ENCODE results near the gene PRCC.

Gene PRCC

DNA sequence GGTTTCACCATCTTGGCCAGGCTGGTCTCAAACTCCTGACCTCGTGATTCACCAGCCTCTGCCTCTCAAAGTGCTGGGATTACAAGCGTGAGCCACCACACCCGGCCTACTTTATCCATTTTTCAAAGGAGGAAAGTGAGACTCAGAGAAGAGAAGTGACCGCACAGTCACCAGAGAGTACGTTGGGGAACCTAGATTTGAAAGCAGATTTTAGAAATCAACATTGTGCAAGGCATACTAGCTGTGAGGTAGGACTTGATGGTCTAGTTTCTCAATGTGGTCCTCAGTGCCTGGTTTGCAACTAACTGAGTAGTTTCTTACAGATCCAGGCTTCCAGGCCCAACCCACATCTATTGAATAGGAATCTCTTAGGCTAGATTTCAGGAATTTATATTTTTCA lies 1.7 kb upstream of the PRCC start:
- DNase-seq (no peak), ATAC-seq (no peak)
- no peak overlapping the region for H3K4me3 Mint-ChIP-seq
- no peak overlapping the region for H3K27ac Mint-ChIP-seq
- peaks cover 23% of the 10 kb centered on the region for H3K36me3 Mint-ChIP-seq (ENCODE audit: low read depth)
- H3K27me3 Mint-ChIP-seq: no peaks in the 10 kb centered on the region
- H3K9me3 Mint-ChIP-seq: no peaks in the 10 kb centered on the region
- H3K4me1 Mint-ChIP-seq: peaks cover 31% of the 10 kb centered on the region

DNA sequence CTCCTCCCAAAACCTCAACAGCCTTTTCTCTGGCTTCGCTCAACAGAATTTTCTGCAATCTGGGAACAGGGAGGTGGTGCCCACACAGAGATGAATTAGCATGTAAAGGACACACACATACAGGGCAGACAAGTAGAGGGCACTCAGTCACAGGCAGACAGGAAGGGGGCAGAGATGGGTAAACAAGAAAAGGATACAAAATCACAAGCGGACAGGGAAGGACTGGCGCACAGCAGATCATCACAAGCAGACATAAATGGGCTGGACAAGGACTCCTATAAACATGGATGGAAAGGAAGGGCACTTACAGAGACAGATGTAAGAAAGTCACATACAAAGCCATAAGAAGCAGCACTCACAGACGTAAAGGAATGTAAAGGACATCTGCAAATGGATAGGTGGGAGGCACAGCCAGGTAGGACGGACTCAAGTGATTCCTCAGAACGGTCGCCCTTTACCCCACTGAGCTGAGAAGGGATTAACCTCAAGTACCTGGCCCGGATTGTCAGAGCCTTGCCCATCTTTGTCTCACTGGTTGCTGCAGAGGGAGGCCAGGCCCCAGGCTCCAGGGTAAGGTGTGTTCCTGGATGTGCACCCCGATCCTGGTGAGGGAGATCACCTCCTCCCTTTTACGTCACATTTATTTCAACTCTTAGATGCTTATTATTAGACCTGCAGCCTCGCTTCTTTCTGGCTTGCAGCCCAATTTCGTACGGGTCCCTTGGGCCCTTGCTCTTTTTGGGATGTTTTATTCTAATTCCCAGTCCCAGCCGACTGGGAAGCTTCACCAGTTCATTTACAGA lies 836 bp upstream of the PRCC start:
- no peak overlapping the region for H3K4me3 Mint-ChIP-seq
- peaks cover 39% of the 10 kb centered on the region for H3K4me1 Mint-ChIP-seq
- ATAC-seq: no peak
- H3K27ac Mint-ChIP-seq: no peak overlapping the region
- H3K9me3 Mint-ChIP-seq: no peaks in the 10 kb centered on the region
- DNase-seq: no peak
- peaks cover 32% of the 10 kb centered on the region for H3K36me3 Mint-ChIP-seq (ENCODE audit: low read depth)
- H3K27me3 Mint-ChIP-seq: no peaks in the 10 kb centered on the region

DNA sequence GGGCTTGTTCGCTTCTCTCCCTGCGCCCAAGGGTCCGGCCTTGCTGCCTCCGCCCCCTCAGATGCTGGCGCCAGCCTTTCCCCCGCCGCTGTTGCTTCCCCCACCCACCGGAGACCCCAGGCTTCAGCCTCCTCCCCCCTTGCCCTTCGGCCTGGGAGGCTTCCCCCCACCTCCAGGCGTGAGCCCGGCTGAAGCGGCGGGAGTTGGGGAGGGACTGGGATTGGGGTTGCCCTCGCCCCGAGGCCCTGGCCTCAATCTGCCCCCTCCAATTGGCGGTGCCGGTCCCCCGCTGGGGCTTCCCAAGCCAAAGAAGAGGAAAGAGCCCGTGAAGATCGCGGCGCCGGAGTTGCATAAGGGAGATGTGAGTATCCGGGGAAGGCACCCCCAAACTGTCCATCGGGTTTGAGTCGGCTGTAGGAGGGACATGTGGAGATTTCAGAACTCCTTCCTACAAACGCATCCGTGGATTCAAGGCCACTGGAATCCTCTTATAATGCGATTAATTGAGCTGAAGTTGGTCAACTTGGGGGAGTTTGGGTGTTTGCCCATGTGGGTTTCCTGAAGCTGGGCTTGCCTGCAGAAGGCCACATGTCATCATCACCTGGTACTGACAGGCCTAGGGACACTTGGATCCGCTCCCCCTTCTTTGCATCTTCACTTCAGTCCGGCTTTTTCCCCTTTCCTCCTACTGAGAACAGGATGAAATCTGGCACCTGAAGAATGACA lies 707 bp downstream of the PRCC start:
- H3K4me1 Mint-ChIP-seq: peaks cover 50% of the 10 kb centered on the region
- ATAC-seq (peak; percentile 3), DNase-seq (peak; percentile 58)
- H3K27ac Mint-ChIP-seq: no peak overlapping the region
- H3K9me3 Mint-ChIP-seq: no peaks in the 10 kb centered on the region
- H3K4me3 Mint-ChIP-seq: no peak overlapping the region
- H3K36me3 Mint-ChIP-seq (ENCODE audit: low read depth): peaks cover 44% of the 10 kb centered on the region
- H3K27me3 Mint-ChIP-seq: no peaks in the 10 kb centered on the region

DNA sequence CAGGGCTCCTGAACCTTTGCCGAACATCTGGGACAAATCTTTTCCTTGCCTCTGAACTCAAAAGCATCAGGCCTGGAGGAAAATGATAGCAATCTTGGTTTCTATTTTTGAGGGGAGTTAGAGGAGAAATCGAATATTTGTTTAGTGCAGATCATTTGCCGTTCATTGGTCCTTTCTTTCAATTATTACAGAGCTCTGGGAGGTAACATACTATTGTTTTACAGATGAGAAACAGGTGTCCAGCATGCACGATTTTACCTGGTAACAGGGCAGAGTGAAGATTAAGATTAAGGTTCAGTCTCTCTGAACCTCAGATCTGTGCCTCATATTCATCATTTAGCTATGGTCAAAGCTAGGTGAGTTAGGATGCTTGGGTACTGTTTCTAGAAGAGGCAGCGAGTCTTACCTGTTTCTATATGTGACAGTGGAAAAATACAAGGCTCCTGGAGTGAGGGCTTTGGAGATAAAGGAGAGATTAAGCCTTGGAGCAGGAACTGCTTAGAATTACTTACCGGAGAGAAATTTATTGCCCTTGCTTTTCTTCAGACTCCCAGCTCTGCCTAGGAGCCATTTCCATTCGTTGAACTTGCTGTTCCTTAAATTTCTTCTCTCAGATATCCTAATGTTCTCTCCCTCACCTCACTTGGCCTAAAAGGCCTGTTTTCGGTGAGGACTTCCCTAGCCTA lies 1.4 kb downstream of the PRCC start:
- no peak for DNase-seq
- Mint-ChIP-seq H3K4me3 (no peak overlapping the region), H3K27ac (no peak overlapping the region), H3K27me3 (no peaks in the 10 kb centered on the region), H3K9me3 (no peaks in the 10 kb centered on the region), H3K4me1 (peaks cover 57% of the 10 kb centered on the region), H3K36me3 (ENCODE audit: low read depth) (peaks cover 51% of the 10 kb centered on the region)
- ATAC-seq: no peak

DNA sequence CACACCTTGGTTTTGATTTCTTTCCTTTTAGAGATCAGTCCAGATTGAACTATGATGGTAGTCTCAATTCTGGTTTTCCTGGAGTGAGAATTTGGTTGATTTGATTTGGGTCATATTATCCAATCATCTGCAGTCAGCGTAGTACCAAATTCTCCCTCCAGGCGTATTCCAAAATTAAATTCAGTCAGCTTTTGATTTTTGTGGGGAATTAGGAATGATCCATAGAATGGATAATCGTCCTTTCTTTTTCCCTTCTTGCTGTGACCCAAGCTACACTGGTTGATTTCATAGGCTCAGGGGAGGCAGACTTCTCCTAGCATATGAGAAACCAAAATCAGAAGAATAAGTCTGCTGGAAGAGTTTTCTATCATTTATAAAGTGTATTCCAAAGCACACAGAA lies 4.9 kb downstream of the PRCC start:
- no peak overlapping the region for H3K4me3 Mint-ChIP-seq
- peaks cover 69% of the 10 kb centered on the region for H3K4me1 Mint-ChIP-seq
- H3K9me3 Mint-ChIP-seq: no peaks in the 10 kb centered on the region
- no peak for ATAC-seq
- H3K36me3 Mint-ChIP-seq (ENCODE audit: low read depth): peaks cover 56% of the 10 kb centered on the region
- H3K27ac Mint-ChIP-seq: no peak overlapping the region
- no peaks in the 10 kb centered on the region for H3K27me3 Mint-ChIP-seq
- DNase-seq: no peak

DNA sequence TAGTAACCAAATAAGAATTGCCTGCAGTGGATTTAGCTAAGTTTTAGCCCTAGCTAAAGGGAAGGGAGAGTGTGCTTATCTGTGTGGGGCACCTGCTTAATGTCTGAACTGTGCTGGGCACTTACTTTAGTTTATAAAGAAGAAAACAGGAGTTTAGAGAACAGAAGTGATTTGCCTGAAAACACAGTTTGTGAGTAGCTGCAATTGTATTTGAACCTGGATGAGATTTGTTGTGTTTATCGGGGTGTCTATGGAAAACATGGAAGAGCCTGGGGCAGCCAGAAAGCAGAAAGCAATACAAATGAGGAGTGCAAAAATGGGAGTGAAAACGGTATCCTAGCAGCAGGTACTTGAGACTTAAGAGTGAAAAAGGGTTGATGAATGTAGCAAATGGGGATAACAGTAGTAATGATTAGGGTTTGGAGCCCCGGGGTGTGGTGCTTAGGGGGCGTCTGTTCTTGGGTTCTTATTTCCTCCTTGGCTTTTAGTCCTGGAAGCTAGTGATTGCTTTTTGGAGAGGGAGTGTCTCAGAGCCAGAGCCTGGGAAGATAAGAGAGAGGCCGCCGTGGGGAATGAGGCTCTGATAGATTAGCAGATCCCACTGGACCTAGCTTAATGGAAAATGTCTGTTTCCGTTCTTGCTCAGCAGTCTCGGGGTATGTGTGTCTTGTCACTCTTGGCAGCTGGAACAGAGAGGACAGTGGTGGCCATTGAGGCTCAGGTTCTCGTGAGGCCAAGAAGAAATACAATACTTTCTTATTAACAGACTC lies 5.6 kb downstream of the PRCC start:
- Mint-ChIP-seq H3K27me3 (no peaks in the 10 kb centered on the region), H3K27ac (no peak overlapping the region), H3K4me3 (peak overlapping the region; percentile 9), H3K4me1 (peaks cover 74% of the 10 kb centered on the region), H3K9me3 (no peaks in the 10 kb centered on the region), H3K36me3 (ENCODE audit: low read depth) (peaks cover 59% of the 10 kb centered on the region)
- ATAC-seq (no peak), DNase-seq (no peak)

DNA sequence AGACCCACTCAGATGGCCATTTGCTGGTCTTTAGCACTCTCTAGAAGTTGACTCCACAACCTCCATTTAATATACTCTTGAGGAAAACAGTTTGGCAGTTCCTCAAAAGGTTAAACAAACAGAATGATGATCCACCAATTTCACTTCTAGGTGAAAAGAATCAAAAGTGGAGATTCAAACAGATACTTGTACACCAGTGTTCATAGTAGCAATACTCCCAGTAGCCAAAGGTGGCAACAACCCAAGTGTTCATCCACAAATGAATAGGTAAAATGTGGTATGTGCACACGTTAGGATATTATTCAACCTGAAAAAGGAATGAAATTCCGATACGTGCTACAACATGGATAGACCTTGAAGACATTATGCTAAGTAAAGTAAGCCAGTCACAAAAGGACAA lies 6.3 kb downstream of the PRCC start:
- DNase-seq (no peak), ATAC-seq (no peak)
- Mint-ChIP-seq H3K9me3 (no peaks in the 10 kb centered on the region), H3K4me1 (peaks cover 75% of the 10 kb centered on the region), H3K36me3 (ENCODE audit: low read depth) (peaks cover 56% of the 10 kb centered on the region), H3K27ac (no peak overlapping the region), H3K4me3 (no peak overlapping the region), H3K27me3 (no peaks in the 10 kb centered on the region)

DNA sequence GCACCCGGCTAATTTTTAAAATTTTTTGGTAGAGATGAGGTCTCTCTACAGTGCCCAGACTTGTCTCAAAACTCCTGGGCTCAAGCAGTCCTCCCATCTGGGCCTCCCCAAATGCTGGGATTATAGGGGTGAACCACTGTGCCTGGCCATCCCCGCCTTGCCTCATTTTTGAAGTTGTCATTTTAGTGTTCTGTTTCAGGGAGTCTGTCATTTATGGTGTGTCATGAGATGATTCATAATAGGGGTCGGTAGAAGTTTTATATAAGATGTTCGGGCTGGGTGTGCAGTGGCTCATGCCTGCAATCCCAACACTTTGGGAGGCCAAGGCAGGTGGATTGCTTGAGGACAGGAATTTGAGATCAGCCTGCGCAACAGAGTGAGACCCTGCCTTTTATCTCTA lies 8.5 kb downstream of the PRCC start:
- Mint-ChIP-seq H3K36me3 (ENCODE audit: low read depth) (peaks cover 37% of the 10 kb centered on the region), H3K27ac (peak overlapping the region; percentile 17), H3K4me3 (no peak overlapping the region), H3K4me1 (peaks cover 55% of the 10 kb centered on the region), H3K27me3 (no peaks in the 10 kb centered on the region), H3K9me3 (no peaks in the 10 kb centered on the region)
- DNase-seq: no peak
- peak; percentile 75 for ATAC-seq

DNA sequence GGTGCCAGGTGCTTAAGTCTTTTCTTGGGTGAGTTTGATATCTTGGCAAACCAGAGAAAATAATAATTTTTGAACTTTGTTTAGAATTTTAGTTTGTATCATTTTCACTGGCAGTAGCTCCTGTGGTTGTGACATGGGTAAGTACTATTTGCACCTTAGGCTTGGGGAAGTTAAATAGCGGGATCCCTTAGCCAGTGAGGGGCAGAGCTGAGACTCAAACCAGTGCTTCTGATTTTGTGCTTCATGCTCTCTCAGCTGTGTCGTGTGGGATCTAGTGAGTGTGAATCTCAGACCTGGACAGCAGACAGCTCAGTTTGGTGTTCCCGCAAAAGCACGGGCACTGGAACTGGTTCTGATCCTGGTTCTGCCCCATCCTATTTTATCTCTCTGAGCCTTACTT lies 9.6 kb downstream of the PRCC start:
- H3K4me3 Mint-ChIP-seq: no peak overlapping the region
- no peak overlapping the region for H3K27ac Mint-ChIP-seq
- no peaks in the 10 kb centered on the region for H3K9me3 Mint-ChIP-seq
- H3K4me1 Mint-ChIP-seq: peaks cover 57% of the 10 kb centered on the region
- H3K36me3 Mint-ChIP-seq (ENCODE audit: low read depth): peaks cover 37% of the 10 kb centered on the region
- no peaks in the 10 kb centered on the region for H3K27me3 Mint-ChIP-seq
- ATAC-seq: no peak
- no peak for DNase-seq

DNA sequence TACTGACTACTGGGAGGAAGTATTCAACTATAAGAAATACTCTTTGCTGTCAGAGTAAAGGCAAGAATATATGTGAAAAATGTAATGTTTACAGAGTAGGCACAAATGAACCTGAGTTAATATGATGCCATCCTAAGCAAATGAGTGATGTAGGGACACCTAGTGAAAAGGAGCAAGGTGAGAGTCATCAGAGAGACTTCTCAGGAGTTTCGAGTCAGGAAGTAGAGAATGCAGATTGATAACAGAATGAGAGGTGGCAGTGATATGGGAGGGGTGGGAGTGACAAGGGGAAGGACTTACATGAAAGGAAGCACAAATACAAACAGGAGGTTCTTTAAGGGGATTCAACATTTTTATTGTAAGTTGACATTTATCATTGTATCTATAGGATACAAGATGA lies 10.2 kb downstream of the PRCC start:
- peaks cover 38% of the 10 kb centered on the region for H3K36me3 Mint-ChIP-seq (ENCODE audit: low read depth)
- DNase-seq (no peak), ATAC-seq (no peak)
- H3K27ac Mint-ChIP-seq: no peak overlapping the region
- no peaks in the 10 kb centered on the region for H3K27me3 Mint-ChIP-seq
- H3K4me3 Mint-ChIP-seq: no peak overlapping the region
- H3K4me1 Mint-ChIP-seq: peaks cover 51% of the 10 kb centered on the region
- H3K9me3 Mint-ChIP-seq: no peaks in the 10 kb centered on the region

DNA sequence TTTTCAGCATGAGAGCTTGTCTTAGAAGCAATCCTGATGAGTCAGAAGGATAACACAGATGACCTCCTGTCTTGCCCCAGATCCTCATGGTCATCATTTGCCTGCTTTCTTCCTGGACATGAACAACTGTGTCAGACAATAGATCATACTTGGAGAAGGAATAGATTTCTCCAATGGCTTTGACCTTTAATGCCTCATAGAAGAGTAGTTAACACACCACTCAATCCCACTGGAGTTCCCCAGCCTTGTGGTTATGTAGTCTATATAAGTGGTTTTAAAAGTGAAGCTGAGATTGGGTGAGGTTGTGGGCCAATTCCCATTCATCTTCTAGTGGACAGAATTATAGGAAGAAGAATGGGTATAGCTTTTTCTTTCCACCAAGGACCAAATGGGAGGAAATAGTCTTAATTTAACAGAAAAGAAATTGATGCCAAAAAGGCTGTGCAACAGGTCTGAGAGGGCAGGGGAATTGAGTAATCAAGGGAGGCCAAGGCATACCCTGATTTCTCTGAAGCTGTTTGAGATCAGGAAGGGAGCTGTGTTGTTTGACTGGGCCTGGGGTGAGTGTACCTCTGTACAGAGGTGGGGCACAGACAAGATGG lies 14.4 kb downstream of the PRCC start:
- Mint-ChIP-seq H3K36me3 (ENCODE audit: low read depth) (peaks cover 35% of the 10 kb centered on the region), H3K4me3 (no peak overlapping the region), H3K27me3 (no peaks in the 10 kb centered on the region), H3K9me3 (no peaks in the 10 kb centered on the region), H3K4me1 (peaks cover 23% of the 10 kb centered on the region), H3K27ac (no peak overlapping the region)
- no peak for DNase-seq
- ATAC-seq: no peak

DNA sequence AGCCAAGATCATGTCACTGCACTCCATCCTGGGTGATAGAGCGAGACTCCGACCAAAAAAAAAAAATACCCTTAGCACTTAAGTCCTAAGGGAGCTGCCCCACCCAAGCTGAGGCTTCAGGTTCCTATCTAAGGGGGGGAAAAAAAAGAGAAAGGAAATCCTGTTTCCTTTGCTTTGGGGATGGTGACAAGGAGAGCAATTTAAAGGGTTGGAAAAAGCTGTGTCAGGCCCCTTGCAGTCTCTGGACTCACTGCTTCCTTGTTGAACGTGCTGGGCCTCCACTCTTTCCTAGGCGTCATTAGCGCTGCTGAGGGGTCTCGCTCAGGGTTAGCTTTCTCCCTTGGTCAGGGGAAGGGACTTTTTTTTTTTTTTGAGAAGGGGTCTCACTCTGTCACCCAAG lies 18.1 kb downstream of the PRCC start:
- peaks cover 51% of the 10 kb centered on the region for H3K36me3 Mint-ChIP-seq (ENCODE audit: low read depth)
- no peaks in the 10 kb centered on the region for H3K27me3 Mint-ChIP-seq
- H3K9me3 Mint-ChIP-seq: no peaks in the 10 kb centered on the region
- peaks cover 14% of the 10 kb centered on the region for H3K4me1 Mint-ChIP-seq
- ATAC-seq: no peak
- DNase-seq: no peak
- H3K4me3 Mint-ChIP-seq: no peak overlapping the region
- H3K27ac Mint-ChIP-seq: no peak overlapping the region

DNA sequence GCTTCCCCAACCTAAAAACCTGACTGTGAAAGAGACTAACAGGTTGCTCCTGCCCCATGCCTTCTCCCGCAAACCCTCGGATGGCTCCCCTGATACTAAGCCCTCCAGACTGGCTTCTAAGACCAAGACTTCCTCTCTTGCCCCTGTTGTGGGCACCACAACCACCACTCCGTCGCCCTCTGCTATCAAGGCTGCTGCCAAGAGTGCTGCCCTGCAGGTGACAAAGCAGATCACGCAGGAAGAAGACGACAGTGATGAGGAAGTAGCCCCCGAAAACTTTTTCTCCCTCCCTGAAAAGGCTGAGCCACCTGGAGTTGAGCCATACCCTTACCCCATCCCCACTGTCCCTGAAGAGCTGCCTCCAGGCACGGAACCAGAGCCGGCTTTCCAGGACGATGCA lies 19.3 kb downstream of the PRCC start:
- ATAC-seq: no peak
- H3K27ac Mint-ChIP-seq: no peak overlapping the region
- no peaks in the 10 kb centered on the region for H3K9me3 Mint-ChIP-seq
- H3K27me3 Mint-ChIP-seq: no peaks in the 10 kb centered on the region
- H3K4me1 Mint-ChIP-seq: peaks cover 6% of the 10 kb centered on the region
- DNase-seq: no peak
- no peak overlapping the region for H3K4me3 Mint-ChIP-seq
- H3K36me3 Mint-ChIP-seq (ENCODE audit: low read depth): peaks cover 49% of the 10 kb centered on the region

DNA sequence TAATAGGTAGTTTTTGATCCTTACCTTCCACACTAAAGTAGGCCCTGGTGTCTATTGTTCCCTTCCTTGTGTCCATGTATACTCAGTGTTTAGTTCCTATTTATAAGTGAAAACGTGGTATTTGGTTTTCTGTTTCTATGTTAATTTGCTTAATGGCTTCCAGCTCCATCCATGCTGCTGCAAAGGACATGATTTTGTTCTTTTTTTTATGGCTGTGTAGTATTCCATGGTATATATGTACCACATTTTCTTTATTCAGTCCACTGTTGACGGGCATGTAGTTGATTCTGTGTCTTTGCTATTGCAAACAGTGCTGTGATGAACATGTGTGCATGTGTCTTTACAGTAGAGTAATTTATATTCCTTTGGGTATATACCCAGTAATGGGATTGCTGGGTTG lies 20.8 kb downstream of the PRCC start:
- DNase-seq (no peak), ATAC-seq (no peak)
- Mint-ChIP-seq H3K27me3 (no peaks in the 10 kb centered on the region), H3K4me1 (peaks cover 3% of the 10 kb centered on the region), H3K9me3 (no peaks in the 10 kb centered on the region), H3K4me3 (no peak overlapping the region), H3K36me3 (ENCODE audit: low read depth) (peaks cover 45% of the 10 kb centered on the region), H3K27ac (no peak overlapping the region)
